Neuronal stem cell (in vitro differentiated cells): ENCODE measurements around the gene SYT7.

Experiments used
- DNase-seq: peaks from one replicate; pipeline ENCODE4 v3.0.0-alpha.2; 2013; ENCODE audit warnings: low spot score
- H2AFZ ChIP-seq: one replicate; pipeline ENCODE4 v1.6.1; 2013; ENCODE audit warnings: mild to moderate bottlenecking, low read length, inconsistent platforms
- H2AK5ac ChIP-seq: 2 replicates; pipeline ENCODE4 v1.6.1; 2013; ENCODE audit warnings: low read depth, mild to moderate bottlenecking, inconsistent platforms, low read length, moderate library complexity, mixed read lengths
- H2BK120ac ChIP-seq: 2 replicates; pipeline ENCODE4 v1.6.1; 2013; ENCODE audit warnings: low read depth, mild to moderate bottlenecking, inconsistent platforms, low read length, moderate library complexity, mixed read lengths
- H2BK12ac ChIP-seq: one replicate; pipeline ENCODE4 v1.6.1; 2013; ENCODE audit warnings: low read length, inconsistent platforms
- H2BK15ac ChIP-seq: 2 replicates; pipeline ENCODE4 v1.6.1; 2013; ENCODE audit warnings: mild to moderate bottlenecking, low read length, inconsistent platforms, mixed read lengths
- H2BK5ac ChIP-seq: one replicate; pipeline ENCODE4 v1.6.1; 2013; ENCODE audit warnings: inconsistent platforms, mild to moderate bottlenecking, low read length, moderate library complexity
- H3K14ac ChIP-seq: one replicate; pipeline ENCODE4 v1.6.1; 2013; ENCODE audit warnings: low read length, inconsistent platforms
- H3K18ac ChIP-seq: 2 replicates; pipeline ENCODE4 v1.6.1; 2013; ENCODE audit warnings: low read length, inconsistent platforms
- H3K23ac ChIP-seq: 2 replicates; pipeline ENCODE4 v1.6.1; 2013; ENCODE audit warnings: low read depth, mild to moderate bottlenecking, mixed read lengths, low read length, inconsistent platforms; ENCODE audit not compliant: poor library complexity
- H3K27ac ChIP-seq: replicated peaks from 3 replicates; pipeline ENCODE4 v1.5.1; 2013; ENCODE audit warnings: low read length, inconsistent platforms
- H3K27me3 ChIP-seq, 3 experiments: 2 replicates each; pipeline ENCODE4 v1.6.1; 2013; ENCODE audit warnings: low read length in 3 of 3, mild to moderate bottlenecking in 2 of 3, inconsistent platforms in 1 of 3, low read depth in 1 of 3, mixed read lengths in 1 of 3, moderate library complexity in 1 of 3; ENCODE audit not compliant: control insufficient read depth in 3 of 3, insufficient read depth in 3 of 3
- H3K36me3 ChIP-seq, 2 donors: replicated peaks in 1 of 2; 2 replicates each; pipeline ENCODE4 v1.6.1; 2013; ENCODE audit warnings: low read length in 2 of 2; ENCODE audit not compliant: control insufficient read depth in 2 of 2, insufficient read depth in 2 of 2
- H3K4ac ChIP-seq: 2 replicates; pipeline ENCODE4 v1.6.1; 2013; ENCODE audit warnings: inconsistent platforms, mild to moderate bottlenecking, low read length, moderate library complexity
- H3K4me1 ChIP-seq, 2 donors: 1 replicate in 1 of 2; 2 replicates in 1 of 2; pipeline ENCODE4 v1.6.1; 2013; ENCODE audit warnings: low read length in 2 of 2, low read depth in 1 of 2; ENCODE audit not compliant: control insufficient read depth in 2 of 2, insufficient read depth in 1 of 2
- H3K4me2 ChIP-seq: one replicate; pipeline ENCODE4 v1.6.1; 2013; ENCODE audit warnings: mild to moderate bottlenecking, low read length, inconsistent platforms; ENCODE audit not compliant: insufficient read depth, poor library complexity, severe bottlenecking
- H3K4me3 ChIP-seq, 2 donors: 2 replicates each; pipeline ENCODE4 v1.5.1; 2013; ENCODE audit warnings: low read length in 2 of 2, mild to moderate bottlenecking in 2 of 2, inconsistent platforms in 1 of 2, moderate library complexity in 1 of 2
- H3K79me1 ChIP-seq: one replicate; pipeline ENCODE4 v1.6.1; 2013; ENCODE audit warnings: low read depth, mild to moderate bottlenecking, inconsistent platforms, low read length, moderate library complexity
- H3K9ac ChIP-seq: one replicate; pipeline ENCODE4 v1.6.1; 2013; ENCODE audit warnings: mild to moderate bottlenecking, low read depth, low read length, inconsistent platforms; ENCODE audit not compliant: poor library complexity
- H3K9me3 ChIP-seq, 2 donors: replicated peaks in 1 of 2; 2 replicates each; pipeline versions ENCODE3 to v1.6.1; 2013; ENCODE audit warnings: low read length in 2 of 2, mild to moderate bottlenecking in 2 of 2, inconsistent platforms in 1 of 2, low read depth in 1 of 2, mixed read lengths in 1 of 2, moderate library complexity in 1 of 2; ENCODE audit not compliant: control insufficient read depth in 2 of 2, insufficient read depth in 1 of 2
- H4K8ac ChIP-seq: one replicate; pipeline ENCODE4 v1.6.1; 2013; ENCODE audit warnings: low read depth, mild to moderate bottlenecking, inconsistent platforms, low read length, moderate library complexity
- H4K91ac ChIP-seq: one replicate; pipeline ENCODE4 v1.6.1; 2013; ENCODE audit warnings: low read length, low read depth, mild to moderate bottlenecking, inconsistent platforms; ENCODE audit not compliant: poor library complexity
- WGBS, 2 donors: extraction: QIAGEN DNeasy Blood & Tissue Kit; methylation state at CpG; one replicate each; pipeline ENCODE4 v1.1.7; 2013; ENCODE audit warnings: missing lambda C conversion rate in 2 of 2, mixed read lengths in 1 of 2; ENCODE audit not compliant: insufficient read length in 2 of 2, insufficient replicate concordance in 1 of 2; ENCODE audit errors: extremely low coverage in 2 of 2; 5-methylcytosine and 5-hydroxymethylcytosine counted together

Gene SYT7

GRCh38 chr11:61532134-61533038, 48.5 kb downstream of the SYT7 start:
- no peak overlapping the region for H3K4ac ChIP-seq
- H2BK12ac ChIP-seq, result no peak overlapping the region
- WGBS, 2 donors, result no CpG with 5 or more reads among the region's 10 CpGs
- no peaks in the 10 kb centered on the region for H3K27me3 ChIP-seq
- no peak for DNase-seq
- peaks cover 6 to 25% of the 10 kb centered on the region in 2 donors for H3K4me1 ChIP-seq
- H3K4me3 ChIP-seq, result peak overlapping the region in 1 of 2 donors; percentile 5
- no peak overlapping the region for H4K8ac ChIP-seq
- H3K9me3 ChIP-seq, result peaks cover 0 to 3% of the 10 kb centered on the region in 2 donors
- peak overlapping the region; percentile 17 for H3K23ac ChIP-seq
- no peak overlapping the region for H2AFZ ChIP-seq
- peak overlapping the region; percentile 90 for H2AK5ac ChIP-seq
- peak overlapping the region; percentile 70 for H3K18ac ChIP-seq
- no peaks in the 10 kb centered on the region for H3K79me1 ChIP-seq
- H4K91ac ChIP-seq, result no peak overlapping the region
- H3K14ac ChIP-seq, result no peak overlapping the region
- H3K36me3 ChIP-seq, result no peaks in the 10 kb centered on the region
- no peak overlapping the region for H2BK5ac ChIP-seq
- peak overlapping the region; percentile 5 for H2BK15ac ChIP-seq
- no peak overlapping the region for H2BK120ac ChIP-seq
- peak overlapping the region; percentile 72 for H3K9ac ChIP-seq
- no peak overlapping the region for H3K27ac ChIP-seq
- no peak overlapping the region for H3K4me2 ChIP-seq

- H3K79me1 ChIP-seq, result no peaks in the 10 kb centered on the region
- no peak for DNase-seq
- H2BK5ac ChIP-seq, result no peak overlapping the region
- H2BK15ac ChIP-seq, result no peak overlapping the region
- H2AFZ ChIP-seq, result peak overlapping the region; percentile 61
- H3K4ac ChIP-seq, result peak overlapping the region; percentile 46
- H3K27ac ChIP-seq, result no peak overlapping the region
- no peak overlapping the region for H4K91ac ChIP-seq
- H3K14ac ChIP-seq, result no peak overlapping the region
- H3K9ac ChIP-seq, result peak overlapping the region; percentile 51
- H2AK5ac ChIP-seq, result no peak overlapping the region
- no peaks in the 10 kb centered on the region for H3K36me3 ChIP-seq
- WGBS, 2 donors, result no CpG with 5 or more reads among the region's 3 CpGs
- H3K23ac ChIP-seq, result peak overlapping the region; percentile 60
- H3K27me3 ChIP-seq, result no peaks in the 10 kb centered on the region
- peaks cover 4 to 25% of the 10 kb centered on the region in 2 donors for H3K4me1 ChIP-seq
- H3K4me3 ChIP-seq, result no peak overlapping the region
- no peak overlapping the region for H2BK120ac ChIP-seq
- no peak overlapping the region for H2BK12ac ChIP-seq
- peaks cover 0 to 3% of the 10 kb centered on the region in 2 donors for H3K9me3 ChIP-seq
- H3K4me2 ChIP-seq, result no peak overlapping the region
- peak overlapping the region; percentile 56 for H3K18ac ChIP-seq
- no peak overlapping the region for H4K8ac ChIP-seq
These were observed 49.8 kb downstream of the SYT7 start for GRCh38 chr11:61531044-61531443.

DNA sequence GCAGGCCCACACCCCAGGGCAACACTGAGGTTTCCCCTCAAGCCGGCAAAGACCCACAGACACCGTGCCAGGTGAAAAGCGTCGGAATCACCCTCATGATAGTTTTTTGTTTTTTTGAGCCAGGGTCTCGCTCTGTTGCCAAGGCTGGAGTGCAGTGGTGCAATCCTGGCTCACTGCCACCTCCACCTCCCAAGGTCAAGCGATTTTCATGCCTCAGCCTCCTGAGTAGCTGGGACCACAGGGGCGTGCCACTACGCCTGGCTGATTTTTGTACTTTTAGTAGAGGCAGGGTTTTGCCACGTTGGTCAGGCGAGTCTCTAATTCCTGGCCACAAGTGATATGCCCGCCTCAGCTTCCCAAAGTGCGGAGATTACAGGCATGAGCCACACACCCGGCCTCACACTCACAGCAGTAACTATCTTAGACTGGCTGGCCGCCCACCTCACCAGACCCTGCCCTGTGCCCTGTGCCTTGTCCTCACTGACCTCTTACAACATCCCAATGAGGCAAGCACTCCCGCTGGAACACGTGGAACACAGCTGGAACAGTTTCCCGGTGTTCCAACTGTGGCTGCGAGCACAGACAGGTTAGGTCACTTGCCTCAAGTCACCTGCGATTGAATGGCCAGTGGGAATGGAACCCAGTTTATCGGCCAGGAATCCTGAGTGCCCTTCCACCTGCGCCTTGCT, 51.2 kb downstream of the SYT7 start:
- Histone ChIP-seq H3K9ac (no peak overlapping the region), H2BK5ac (no peak overlapping the region), H3K4me1 (peaks cover 4 to 21% of the 10 kb centered on the region in 2 donors), H4K8ac (no peak overlapping the region), H3K79me1 (no peaks in the 10 kb centered on the region), H3K27me3 (no peaks in the 10 kb centered on the region), H2BK120ac (no peak overlapping the region), H3K4me3 (no peak overlapping the region), H4K91ac (no peak overlapping the region), H2AFZ (no peak overlapping the region), H3K14ac (no peak overlapping the region), H3K27ac (no peak overlapping the region), H3K23ac (no peak overlapping the region), H3K4me2 (no peak overlapping the region), H3K18ac (no peak overlapping the region), H2BK15ac (no peak overlapping the region), H3K9me3 (peaks cover 0 to 3% of the 10 kb centered on the region in 2 donors), H2BK12ac (no peak overlapping the region), H3K36me3 (no peaks in the 10 kb centered on the region), H3K4ac (no peak overlapping the region), H2AK5ac (no peak overlapping the region)
- DNase-seq, result no peak
- WGBS, 2 donors, result no CpG with 5 or more reads among the region's 21 CpGs

- Histone ChIP-seq H2BK15ac (peak overlapping the region; percentile 14), H3K9ac (peak overlapping the region; percentile 78), H4K91ac (no peak overlapping the region), H2AFZ (peak overlapping the region; percentile 6), H3K79me1 (no peaks in the 10 kb centered on the region), H3K4me3 (no peak overlapping the region), H3K9me3 (no peaks in the 10 kb centered on the region), H2BK5ac (no peak overlapping the region), H3K4ac (no peak overlapping the region), H3K27ac (no peak overlapping the region), H2BK120ac (no peak overlapping the region), H3K14ac (no peak overlapping the region), H3K18ac (peak overlapping the region; percentile 91), H3K36me3 (no peaks in the 10 kb centered on the region), H3K27me3 (no peaks in the 10 kb centered on the region), H3K4me2 (no peak overlapping the region), H3K4me1 (peaks cover 4 to 21% of the 10 kb centered on the region in 2 donors), H3K23ac (no peak overlapping the region), H4K8ac (no peak overlapping the region), H2BK12ac (peak overlapping the region; percentile 63), H2AK5ac (no peak overlapping the region)
- no peak for DNase-seq
- no CpG with 5 or more reads among the region's 14 CpGs for WGBS, 2 donors
These were observed 52.8 kb downstream of the SYT7 start for GRCh38 chr11:61528114-61528513.
